A673 (cell line): ENCODE data around the gene GRAMD1B. TPM values are rescaled to one million over a fixed set of nuclear protein-coding genes. Genes with fewer than 3 reads are reported as not detected.

Experiments used
- BruUV-seq: library from RNA; stranded (reverse); fragments of 400-500 nt; replicated peaks from 2 replicates; lab custom pipeline; 2021; lab: Mats Ljungman, UMichigan
- CTCF ChIA-PET: fragments of 300-600 bp; sonication (Branson Sonifier 250); formaldehyde crosslinking; loops from one replicate; lab custom pipeline; 2022; ENCODE audit warnings: antibody characterized with exemption; lab: Charles Lee
- POLR2A ChIA-PET: fragments of 300-600 bp; sonication (Branson Sonifier 250); formaldehyde crosslinking; loops from one replicate; lab custom pipeline; 2022; ENCODE audit warnings: antibody characterized with exemption; ENCODE audit not compliant: low non-redundant PET; lab: Charles Lee
- DNase-seq: peaks from one replicate; pipeline ENCODE4 v3.0.0-alpha.2; 2015; ENCODE audit warnings: low spot score
- H3K27ac ChIP-seq: fragments of 200-600 bp; sonication (generic); 2 replicates; pipeline ENCODE4 v1.5.1; 2016; ENCODE audit warnings: mixed run types, low read depth, mild to moderate bottlenecking, mixed read lengths, antibody characterized with exemption, low read length; ENCODE audit not compliant: poor library complexity, severe bottlenecking
- H3K27me3 ChIP-seq: fragments of 200-600 bp; sonication (generic); replicated peaks from 2 replicates; pipeline ENCODE4 v1.6.1; 2017; ENCODE audit warnings: mixed run types, low read depth, mild to moderate bottlenecking, mixed read lengths, antibody characterized with exemption, low read length; ENCODE audit not compliant: insufficient read depth, poor library complexity
- H3K36me3 ChIP-seq: fragments of 200-600 bp; sonication (generic); 2 replicates; pipeline ENCODE4 v1.6.1; 2016; ENCODE audit warnings: mixed run types, mild to moderate bottlenecking, mixed read lengths, antibody characterized with exemption, low read length; ENCODE audit not compliant: insufficient read depth, poor library complexity, severe bottlenecking
- H3K4me1 ChIP-seq: fragments of 200-600 bp; sonication (generic); 2 replicates; pipeline ENCODE4 v1.6.1; 2017; ENCODE audit warnings: mixed run types, mild to moderate bottlenecking, mixed read lengths, antibody characterized with exemption, low read length; ENCODE audit not compliant: insufficient read depth, poor library complexity, severe bottlenecking
- H3K4me3 ChIP-seq: fragments of 200-600 bp; sonication (generic); 2 replicates; pipeline ENCODE4 v1.5.1; 2016; ENCODE audit warnings: low read depth, mixed run types, mild to moderate bottlenecking, mixed read lengths, low read length; ENCODE audit not compliant: poor library complexity, severe bottlenecking
- H3K9me3 ChIP-seq: fragments of 200-600 bp; sonication (generic); 2 replicates; pipeline ENCODE4 v1.6.1; 2016; ENCODE audit warnings: mixed run types, low read depth, mild to moderate bottlenecking, mixed read lengths, antibody characterized with exemption, low read length; ENCODE audit not compliant: poor library complexity, severe bottlenecking
- EZH2 ChIP-seq: fragments of 200-600 bp; sonication (generic); IDR thresholded peaks from 2 replicates; pipeline ENCODE4 v1.6.1; 2017; ENCODE audit warnings: borderline replicate concordance, low read depth, mild to moderate bottlenecking, mixed read lengths, antibody characterized with exemption, low read length; ENCODE audit not compliant: poor library complexity, severe bottlenecking
- intact Hi-C: fragments of 100-400 bp; cut with micrococcal nuclease; formaldehyde crosslinking; loops from one replicate; pipeline ENCODE4 v1.10.0; 2022; ENCODE audit not compliant: unreplicated experiment
- total RNA-seq: library from RNA; stranded (reverse); gene quantifications from 2 replicates; pipeline ENCODE4 v1.2.3, GENCODE V29; 2021
- TF ChIP-seq, protein P1 (sequence below): fragments of 300-800, 200-600 bp; sonication (generic); conservative IDR thresholded peaks from 2 replicates; pipeline ENCODE4 v1.5.1; 2017; ENCODE audit warnings: low read depth, mild to moderate bottlenecking, antibody characterized with exemption, low read length, moderate library complexity, mixed read lengths

The GRAMD1B gene
- total RNA-seq, 1 experiment from 2014 or later, result 13.0 TPM

- Histone ChIP-seq H3K36me3 (no peaks in the 10 kb centered on the region), H3K9me3 (no peaks in the 10 kb centered on the region), H3K27me3 (no peaks in the 10 kb centered on the region), H3K27ac (no peak overlapping the region), H3K4me3 (no peak overlapping the region), H3K4me1 (no peaks in the 10 kb centered on the region)
- no peak for DNase-seq
- TF ChIP-seq, protein P1, sequence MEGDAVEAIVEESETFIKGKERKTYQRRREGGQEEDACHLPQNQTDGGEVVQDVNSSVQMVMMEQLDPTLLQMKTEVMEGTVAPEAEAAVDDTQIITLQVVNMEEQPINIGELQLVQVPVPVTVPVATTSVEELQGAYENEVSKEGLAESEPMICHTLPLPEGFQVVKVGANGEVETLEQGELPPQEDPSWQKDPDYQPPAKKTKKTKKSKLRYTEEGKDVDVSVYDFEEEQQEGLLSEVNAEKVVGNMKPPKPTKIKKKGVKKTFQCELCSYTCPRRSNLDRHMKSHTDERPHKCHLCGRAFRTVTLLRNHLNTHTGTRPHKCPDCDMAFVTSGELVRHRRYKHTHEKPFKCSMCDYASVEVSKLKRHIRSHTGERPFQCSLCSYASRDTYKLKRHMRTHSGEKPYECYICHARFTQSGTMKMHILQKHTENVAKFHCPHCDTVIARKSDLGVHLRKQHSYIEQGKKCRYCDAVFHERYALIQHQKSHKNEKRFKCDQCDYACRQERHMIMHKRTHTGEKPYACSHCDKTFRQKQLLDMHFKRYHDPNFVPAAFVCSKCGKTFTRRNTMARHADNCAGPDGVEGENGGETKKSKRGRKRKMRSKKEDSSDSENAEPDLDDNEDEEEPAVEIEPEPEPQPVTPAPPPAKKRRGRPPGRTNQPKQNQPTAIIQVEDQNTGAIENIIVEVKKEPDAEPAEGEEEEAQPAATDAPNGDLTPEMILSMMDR, result no peak
- no peak for TF ChIP-seq EZH2
- CTCF ChIA-PET, result no interaction called here
- intact Hi-C loops, result loop anchor here (5.0 kb wide), 1 partner anchor 168 kb away; no protein-coding TSS in a partner anchor
- no TSS peak for BruUV-seq
- POLR2A ChIA-PET, result no interaction called here
These were observed 145.4 kb downstream of the GRAMD1B start for GRCh38 chr11:123575441-123575840.

DNA sequence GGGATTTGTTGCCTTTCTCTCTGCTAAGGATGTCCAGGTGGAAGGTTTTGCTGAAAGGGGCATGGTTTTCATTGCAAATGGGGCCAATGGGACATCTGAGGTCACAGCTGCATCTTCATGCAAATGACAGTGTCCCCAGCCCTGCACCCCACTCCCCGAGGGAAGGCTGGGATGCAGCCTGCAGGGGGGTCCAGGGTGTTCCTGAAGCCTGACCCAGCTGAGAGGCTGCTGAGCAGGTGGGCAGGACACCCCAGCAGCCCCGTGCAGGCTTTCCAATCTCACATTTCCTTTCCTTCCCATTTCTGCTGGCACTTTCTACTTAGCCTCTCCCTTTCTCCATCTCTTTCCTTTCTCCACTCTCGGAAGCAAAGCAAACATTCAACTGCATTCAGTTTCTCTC is 146.0 kb downstream of the GRAMD1B start:
- no peaks in the 10 kb centered on the region for H3K4me1 ChIP-seq
- intact Hi-C loops, result loop anchor here (5.0 kb wide), 1 partner anchor 169 kb away; no protein-coding TSS in a partner anchor
- no peaks in the 10 kb centered on the region for H3K9me3 ChIP-seq
- no TSS peak for BruUV-seq
- no peak overlapping the region for H3K4me3 ChIP-seq
- no peak overlapping the region for H3K27ac ChIP-seq
- DNase-seq, result no peak
- no peaks in the 10 kb centered on the region for H3K36me3 ChIP-seq
- TF ChIP-seq, protein P1, result no peak
- no peak for TF ChIP-seq EZH2
- ChIA-PET CTCF (interaction anchor here (0.6 to 1.5 kb wide), 4 partner anchors 10 to 82 kb away, joined by 3 to 5 read pairs (median 5); no protein-coding TSS in a partner anchor), POLR2A (no interaction called here)
- H3K27me3 ChIP-seq, result no peaks in the 10 kb centered on the region

- Histone ChIP-seq H3K9me3 (no peaks in the 10 kb centered on the region), H3K4me3 (no peak overlapping the region), H3K36me3 (no peaks in the 10 kb centered on the region), H3K27ac (no peak overlapping the region), H3K27me3 (no peaks in the 10 kb centered on the region), H3K4me1 (no peaks in the 10 kb centered on the region)
- no peak for DNase-seq
- ChIA-PET POLR2A (no interaction called here), CTCF (interaction anchor here (0.6 to 1.5 kb wide), 4 partner anchors 9 to 82 kb away, joined by 3 to 5 read pairs (median 5); no protein-coding TSS in a partner anchor)
- BruUV-seq, result no TSS peak
- TF ChIP-seq, protein P1, result no peak
- no peak for TF ChIP-seq EZH2
- intact Hi-C loops, result loop anchor here (5.0 kb wide), 1 partner anchor 169 kb away; no protein-coding TSS in a partner anchor
These were observed 146.4 kb downstream of the GRAMD1B start for GRCh38 chr11:123576501-123576900.
